ENCODE results near the gene ZDHHC7. TPM values are rescaled to one million over a fixed set of nuclear protein-coding genes. Genes with fewer than 3 reads are reported as not detected.

Gene ZDHHC7
- total RNA-seq, 1 experiment from 2014 or later = 34.4 TPM

DNA sequence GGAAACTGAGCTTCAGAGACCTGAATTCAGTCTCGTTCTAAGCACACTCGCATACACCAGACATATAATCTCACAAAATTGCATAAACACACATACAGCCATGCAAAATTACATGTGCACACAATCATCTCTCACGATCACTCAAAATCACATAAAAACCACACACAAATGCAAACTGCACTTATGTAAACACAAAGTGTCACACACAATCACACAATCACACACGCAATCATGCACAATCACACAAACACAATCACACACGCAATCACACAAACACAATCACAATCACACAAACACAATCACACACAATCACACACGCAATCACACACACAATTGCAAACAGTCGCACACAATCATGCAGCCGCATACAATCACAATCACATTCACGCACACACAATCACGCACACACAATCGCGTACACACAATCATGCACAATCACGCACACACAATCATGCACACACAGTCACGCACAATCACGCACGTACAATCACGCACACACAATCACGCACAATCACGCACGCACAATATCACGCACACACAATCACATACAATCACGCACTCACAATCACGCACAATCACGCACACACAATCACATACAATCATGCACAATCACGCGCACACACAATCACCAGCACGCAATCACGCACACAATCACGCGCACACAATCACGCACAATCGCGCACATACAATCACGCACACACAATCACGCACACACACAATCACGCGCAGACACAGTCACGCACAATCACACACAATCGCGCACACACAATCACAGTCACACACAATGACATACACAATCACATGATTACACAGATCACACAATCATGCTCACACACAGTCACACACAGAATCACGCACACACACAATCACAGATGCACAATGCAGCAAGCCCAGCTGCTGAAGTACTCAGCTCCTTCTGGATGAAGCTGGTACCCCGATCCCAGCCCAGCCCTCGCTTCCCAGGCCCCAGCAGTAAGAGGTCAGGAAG is 45.6 kb downstream of the ZDHHC7 start:
- DNase-seq (ENCODE audit: low read depth) = no peak

DNA sequence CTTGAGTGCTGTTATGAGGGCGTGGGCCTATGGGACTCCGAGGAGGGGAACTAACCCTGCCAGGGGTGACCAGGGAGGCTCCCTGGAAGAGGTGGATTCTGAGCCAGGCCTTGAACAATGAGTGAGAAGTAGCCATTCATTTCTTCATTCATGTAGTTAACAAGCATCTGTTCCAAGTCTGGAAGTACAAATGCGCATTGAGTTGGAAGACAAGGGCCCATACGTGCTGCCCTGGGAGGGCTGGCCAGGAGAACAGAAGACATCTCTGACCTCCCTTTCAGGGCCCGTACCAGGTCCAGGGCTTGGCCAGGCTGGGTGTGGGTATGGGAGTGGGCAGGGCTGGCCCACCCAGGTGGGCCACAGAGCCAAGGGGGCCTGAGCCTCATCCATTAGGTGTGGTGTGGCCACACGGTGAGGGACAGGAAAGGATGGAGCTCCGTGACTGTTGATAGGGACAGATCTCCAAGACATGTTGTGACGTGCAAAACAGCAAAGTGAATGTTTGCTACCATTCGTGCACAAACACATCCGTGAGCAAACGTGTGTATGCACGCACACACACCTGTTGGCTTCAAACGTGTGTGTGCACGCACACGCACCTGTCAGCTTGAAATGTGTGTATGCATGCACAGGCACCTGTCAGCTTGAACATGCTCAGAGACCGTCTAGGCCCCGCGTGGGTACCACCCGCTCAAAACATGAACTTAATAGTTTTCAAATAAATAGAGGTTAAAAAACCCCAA is 46.8 kb downstream of the ZDHHC7 start:
- DNase-seq (ENCODE audit: low read depth) = no peak

- DNase-seq (ENCODE audit: low read depth) = no peak
These were observed 48.3 kb downstream of the ZDHHC7 start for GRCh38 chr16:84963066-84963465.

GRCh38 chr16:84960942-84961341 is 50.4 kb downstream of the ZDHHC7 start:
- no peak for DNase-seq (ENCODE audit: low read depth)

DNA sequence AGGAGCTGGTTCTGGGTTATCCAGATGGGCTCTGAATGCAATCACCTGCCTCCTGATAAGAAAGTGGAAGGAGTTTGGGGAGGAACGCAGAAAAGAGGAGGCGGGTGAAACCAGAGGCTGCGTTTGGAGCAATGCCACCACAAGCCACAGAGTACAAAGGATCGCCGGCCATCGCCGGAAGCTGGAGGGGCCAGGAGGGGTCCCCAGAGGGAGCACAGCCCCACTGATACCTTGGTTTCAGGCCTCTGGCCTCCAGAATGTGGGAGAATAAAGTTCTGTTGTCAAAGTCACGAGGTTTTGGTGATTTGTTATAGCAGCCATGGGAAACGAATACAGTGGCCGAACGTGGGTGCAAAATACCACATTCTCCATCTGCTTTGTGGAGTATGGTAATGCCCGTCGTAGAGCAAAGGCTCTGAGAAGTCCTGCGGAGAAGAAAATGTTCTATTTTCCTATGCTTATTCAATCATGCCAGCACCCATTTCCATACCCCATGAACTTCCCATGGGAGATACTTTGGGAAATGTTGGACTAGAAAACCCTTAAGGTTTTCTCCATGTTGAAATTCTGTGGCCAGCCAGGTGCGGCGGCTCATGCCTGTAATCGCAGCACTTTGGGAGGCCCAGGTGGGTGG is 51.4 kb downstream of the ZDHHC7 start:
- no peak for DNase-seq (ENCODE audit: low read depth)

GRCh38 chr16:84959045-84959576 is 52.2 kb downstream of the ZDHHC7 start:
- no peak for DNase-seq (ENCODE audit: low read depth)

DNA sequence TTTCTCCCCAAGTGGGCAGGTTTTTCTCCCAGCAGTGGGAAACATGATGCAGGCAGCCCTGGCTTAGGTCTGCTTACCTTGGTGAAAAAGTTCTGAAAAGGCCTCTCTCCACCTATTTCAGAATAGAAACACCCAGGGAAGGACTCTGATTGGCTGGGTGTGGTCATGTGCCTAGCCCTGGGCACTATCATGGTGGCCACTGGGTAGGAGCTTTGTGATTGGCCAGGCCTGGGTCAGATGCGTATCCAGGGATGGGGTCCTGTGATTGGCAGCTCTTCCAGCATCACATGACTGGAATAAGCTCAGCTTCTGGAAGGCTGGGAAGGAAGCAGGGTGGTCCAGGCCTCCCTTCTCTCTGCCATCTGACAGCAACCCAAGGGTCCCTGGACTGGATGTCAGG is 53.5 kb downstream of the ZDHHC7 start:
- no peak for DNase-seq (ENCODE audit: low read depth)

DNA sequence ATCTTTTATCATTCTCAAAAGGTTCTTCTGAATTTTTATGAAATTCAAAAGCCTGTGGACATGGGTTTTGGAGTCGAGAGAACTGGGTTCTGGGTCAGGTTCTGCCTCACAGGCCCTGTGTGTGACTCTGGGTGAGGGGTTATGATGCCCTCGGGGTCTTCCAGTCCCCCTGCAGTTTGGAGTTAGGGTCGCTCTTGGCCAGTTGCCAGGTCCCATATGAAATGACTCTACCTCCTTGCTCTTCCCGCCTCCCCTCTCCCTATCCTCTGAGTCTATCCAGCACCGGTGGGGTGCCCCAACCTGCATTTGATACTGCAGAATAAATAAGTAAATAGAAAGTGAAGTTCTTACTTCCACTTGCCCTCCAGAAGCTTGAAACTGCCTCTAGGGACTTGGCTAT is 54.1 kb downstream of the ZDHHC7 start:
- DNase-seq (ENCODE audit: low read depth) = no peak

DNA sequence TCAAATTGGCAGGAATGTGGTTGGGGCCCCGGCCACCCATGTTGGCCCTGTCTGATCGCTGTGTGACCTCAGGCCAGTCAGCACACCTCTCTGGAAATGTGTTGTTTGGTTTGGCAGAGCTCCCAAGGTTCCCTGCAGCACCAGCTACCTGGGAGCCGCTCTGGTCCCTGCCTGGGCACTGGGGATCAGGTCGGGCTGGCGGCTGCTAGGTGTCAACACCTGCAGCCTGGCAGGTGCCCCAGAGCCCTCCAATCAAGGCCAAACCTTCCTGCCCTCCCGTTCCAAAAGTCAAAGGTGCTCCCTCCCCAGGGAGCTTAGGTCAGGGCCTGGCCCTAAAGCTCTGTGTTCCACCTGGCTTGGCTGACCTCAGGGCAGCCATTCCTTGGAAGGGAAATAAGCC is 55.9 kb downstream of the ZDHHC7 start:
- no peak for DNase-seq (ENCODE audit: low read depth)

DNA sequence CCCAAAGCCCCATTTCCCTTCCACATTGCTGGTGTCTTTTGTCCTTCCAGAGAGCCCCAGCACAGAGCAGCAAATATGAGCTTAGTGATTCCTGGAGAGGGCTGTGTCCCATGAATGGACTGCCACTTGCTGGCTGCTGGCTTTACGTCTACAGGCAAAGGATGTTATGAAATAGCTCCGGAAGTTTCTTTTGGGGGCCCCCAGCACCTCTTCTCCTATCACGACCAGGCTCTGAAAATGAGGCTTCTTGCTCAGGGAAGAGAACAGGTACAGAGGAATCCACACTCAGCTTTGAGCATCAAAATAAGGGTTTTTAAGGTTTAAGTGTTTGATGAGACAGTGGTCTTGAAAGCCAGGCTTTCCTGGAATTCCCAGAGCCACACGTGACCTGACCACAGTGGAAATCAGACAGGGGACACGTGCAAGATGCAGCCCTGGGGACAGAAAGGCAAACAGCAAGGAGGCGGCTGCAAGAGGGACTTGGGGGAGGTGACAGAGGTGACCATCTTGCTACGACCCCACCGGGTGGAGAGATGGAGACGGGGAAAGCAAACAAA is 58.1 kb downstream of the ZDHHC7 start:
- no peak for DNase-seq (ENCODE audit: low read depth)

DNA sequence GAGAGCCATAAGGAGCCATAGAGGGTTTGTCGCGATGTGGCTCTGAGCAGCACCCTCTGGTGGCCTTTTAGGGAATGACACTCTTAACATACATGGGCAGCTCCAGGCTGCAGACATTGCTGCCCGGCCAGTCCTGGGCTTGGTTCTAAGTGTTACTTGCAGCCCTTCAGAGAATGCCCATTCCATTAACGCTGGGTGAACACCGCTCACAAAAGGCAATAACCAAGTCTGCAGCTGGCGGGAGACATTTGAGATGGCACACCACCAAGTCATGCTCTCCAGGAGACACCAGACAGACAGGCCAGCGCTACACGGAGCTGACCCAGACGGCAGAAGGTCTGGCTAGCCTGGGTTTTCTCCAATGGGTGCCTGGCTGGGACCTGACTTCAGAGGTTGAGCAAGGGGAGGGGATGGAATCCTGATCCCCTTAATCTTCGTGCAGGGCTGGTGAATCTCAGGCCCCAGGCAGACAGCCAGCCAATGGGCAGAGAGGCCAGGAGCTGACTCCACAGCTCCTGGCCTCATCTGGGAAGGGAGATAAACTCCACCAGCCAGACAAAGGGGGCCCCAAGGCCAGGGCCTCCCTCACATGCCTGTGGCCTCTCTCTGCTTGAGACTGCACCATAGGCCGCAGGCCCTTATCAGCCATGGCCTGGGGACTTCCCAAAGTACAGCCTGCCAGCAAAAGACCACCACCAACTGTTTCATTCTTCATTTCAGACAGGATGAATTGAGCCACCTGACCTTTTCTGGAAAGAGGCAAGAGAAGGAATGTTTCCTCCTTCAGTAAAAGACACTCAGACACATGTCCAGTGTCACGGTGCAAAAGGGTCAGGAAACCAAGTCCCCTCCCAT is 58.8 kb downstream of the ZDHHC7 start:
- peak; percentile 78 for DNase-seq (ENCODE audit: low read depth)

- peak; percentile 47 for DNase-seq (ENCODE audit: low read depth)
These were observed 60.4 kb downstream of the ZDHHC7 start for GRCh38 chr16:84950906-84951305.

- DNase-seq (ENCODE audit: low read depth) = no peak
These were observed 61.4 kb downstream of the ZDHHC7 start for GRCh38 chr16:84949772-84950436.

- no peak for DNase-seq (ENCODE audit: low read depth)
These were observed 62.3 kb downstream of the ZDHHC7 start for GRCh38 chr16:84948851-84949610.

GRCh38 chr16:84947996-84948850 is 63.1 kb downstream of the ZDHHC7 start:
- no peak for DNase-seq (ENCODE audit: low read depth)

DNA sequence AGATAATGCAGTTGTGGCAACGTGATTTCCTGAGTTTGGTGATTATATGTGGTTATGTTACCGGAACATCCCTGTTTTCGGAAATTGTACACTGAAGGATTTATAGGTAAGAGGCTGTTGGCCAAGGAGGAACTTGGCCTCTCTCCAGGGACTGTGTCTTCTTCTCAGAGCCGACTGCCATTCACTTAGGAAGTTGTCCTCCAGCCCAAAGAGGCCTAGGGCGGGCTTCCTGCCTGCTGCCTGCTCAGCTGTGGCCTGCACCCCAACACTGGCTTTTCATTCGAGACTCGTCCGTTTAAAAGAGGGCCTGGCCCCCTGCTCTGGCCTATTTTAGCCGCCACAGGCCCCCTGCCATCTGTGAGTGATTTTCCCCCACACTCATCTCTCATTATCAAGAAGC is 64.3 kb downstream of the ZDHHC7 start:
- no peak for DNase-seq (ENCODE audit: low read depth)

- DNase-seq (ENCODE audit: low read depth) = no peak
These were observed 67.7 kb downstream of the ZDHHC7 start for GRCh38 chr16:84943620-84944019.

DNA sequence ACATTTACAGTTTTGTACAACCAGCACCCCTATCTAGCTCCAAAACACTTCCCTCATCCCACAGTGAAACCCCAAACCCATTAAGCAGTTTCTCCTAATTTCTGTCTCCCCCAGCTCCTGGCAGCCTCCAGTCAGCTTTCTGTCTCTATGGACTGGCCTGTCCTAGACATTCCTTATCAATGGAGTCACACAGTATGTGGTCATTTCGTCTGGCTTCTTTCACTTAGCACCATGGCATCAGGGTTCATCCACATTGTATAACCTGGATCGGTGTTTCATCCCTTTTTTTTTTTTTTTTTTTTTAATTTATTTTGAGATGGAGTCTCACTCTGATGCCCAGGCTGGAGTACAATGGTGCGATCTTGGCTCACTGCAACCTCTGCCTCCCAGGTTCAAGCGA is 68.5 kb downstream of the ZDHHC7 start:
- DNase-seq (ENCODE audit: low read depth) = no peak

DNA sequence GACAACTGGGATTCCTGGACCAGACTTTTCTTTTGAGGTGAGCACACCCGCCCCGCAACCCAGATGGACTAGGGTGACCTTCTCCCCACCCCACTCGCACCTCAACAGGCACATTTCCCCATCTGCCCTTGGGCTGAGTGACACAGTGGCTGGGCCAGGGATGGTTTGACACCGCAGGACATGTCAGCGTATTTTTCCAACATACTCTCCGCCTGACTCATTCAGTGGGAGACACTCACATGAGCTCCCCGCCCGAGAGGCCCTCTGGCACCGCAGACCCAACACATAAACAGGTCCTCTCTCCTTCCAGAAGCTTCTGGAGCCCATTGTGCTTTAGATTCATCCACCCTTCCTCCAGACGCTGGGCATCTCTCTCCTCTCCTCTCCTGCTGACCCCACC is 69.4 kb downstream of the ZDHHC7 start:
- peak; percentile 59 for DNase-seq (ENCODE audit: low read depth)
